C4-2B (cell line): ENCODE measurements around the gene RBFOX2.

Experiments used
- ZFX ChIP-seq: fragments of 450-650 bp; IDR thresholded peaks from 2 replicates; pipeline ENCODE4 v1.6.1; 2017
- TF ChIP-seq, protein P1 (sequence below): fragments of 450-650 bp; conservative IDR thresholded peaks from 2 replicates; pipeline ENCODE4 v1.5.1; 2017; ENCODE audit warnings: mild to moderate bottlenecking

DNA sequence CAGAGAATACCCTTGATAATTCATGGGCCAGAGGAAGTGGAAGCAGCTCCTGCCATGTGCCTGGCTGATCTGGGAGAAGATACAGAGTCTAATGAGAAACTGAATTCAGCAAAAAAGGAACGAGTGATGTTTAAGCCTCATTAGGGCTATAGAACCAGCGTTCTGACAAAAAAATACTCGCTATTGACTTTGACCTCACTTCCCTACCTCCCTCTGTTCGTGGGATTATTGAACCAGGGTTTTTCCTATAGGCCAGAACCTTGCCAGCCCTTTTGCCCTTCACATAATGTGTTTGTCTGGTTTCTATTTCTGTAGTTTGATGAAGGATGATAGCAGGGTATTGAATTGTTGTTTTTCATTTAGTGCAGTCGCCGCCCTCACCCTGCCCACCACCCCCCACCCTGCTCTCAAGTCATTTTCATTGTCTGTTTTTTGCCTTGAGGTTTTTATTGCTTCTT, 7.6 kb upstream of the RBFOX2 start:
- TF ChIP-seq, protein P1, sequence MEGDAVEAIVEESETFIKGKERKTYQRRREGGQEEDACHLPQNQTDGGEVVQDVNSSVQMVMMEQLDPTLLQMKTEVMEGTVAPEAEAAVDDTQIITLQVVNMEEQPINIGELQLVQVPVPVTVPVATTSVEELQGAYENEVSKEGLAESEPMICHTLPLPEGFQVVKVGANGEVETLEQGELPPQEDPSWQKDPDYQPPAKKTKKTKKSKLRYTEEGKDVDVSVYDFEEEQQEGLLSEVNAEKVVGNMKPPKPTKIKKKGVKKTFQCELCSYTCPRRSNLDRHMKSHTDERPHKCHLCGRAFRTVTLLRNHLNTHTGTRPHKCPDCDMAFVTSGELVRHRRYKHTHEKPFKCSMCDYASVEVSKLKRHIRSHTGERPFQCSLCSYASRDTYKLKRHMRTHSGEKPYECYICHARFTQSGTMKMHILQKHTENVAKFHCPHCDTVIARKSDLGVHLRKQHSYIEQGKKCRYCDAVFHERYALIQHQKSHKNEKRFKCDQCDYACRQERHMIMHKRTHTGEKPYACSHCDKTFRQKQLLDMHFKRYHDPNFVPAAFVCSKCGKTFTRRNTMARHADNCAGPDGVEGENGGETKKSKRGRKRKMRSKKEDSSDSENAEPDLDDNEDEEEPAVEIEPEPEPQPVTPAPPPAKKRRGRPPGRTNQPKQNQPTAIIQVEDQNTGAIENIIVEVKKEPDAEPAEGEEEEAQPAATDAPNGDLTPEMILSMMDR, result no peak
- TF ChIP-seq ZFX, result no peak
